DOHH2 (cell line): ENCODE data around the gene MAPRE3.

Experiments used
- H3F3A ChIP-seq: fragments of 200-600 bp; sonication (generic), shearing (Covaris generic); 2 replicates; pipeline ENCODE4 v1.6.0; 2016; ENCODE audit warnings: antibody characterized with exemption, mild to moderate bottlenecking; ENCODE audit not compliant: control insufficient read depth, insufficient read depth
- H3K27ac ChIP-seq: fragments of 200-600 bp; sonication (generic); 2 replicates; pipeline ENCODE4 v1.5.1; 2014; ENCODE audit warnings: low read depth, mild to moderate bottlenecking, low read length, moderate library complexity
- H3K27me3 ChIP-seq: fragments of 200-600 bp; sonication (generic); 2 replicates; pipeline ENCODE4 v1.6.1; 2014; ENCODE audit warnings: mild to moderate bottlenecking, low read length, mixed read lengths; ENCODE audit not compliant: control insufficient read depth
- H3K36me3 ChIP-seq: fragments of 200-600 bp; sonication (generic); 2 replicates; pipeline ENCODE4 v1.6.1; 2014; ENCODE audit warnings: mild to moderate bottlenecking, low read length, moderate library complexity, mixed read lengths; ENCODE audit not compliant: control insufficient read depth
- H3K4me1 ChIP-seq: fragments of 200-600 bp; sonication (generic); 2 replicates; pipeline ENCODE4 v1.6.1; 2014; ENCODE audit warnings: mild to moderate bottlenecking, low read length, mixed read lengths; ENCODE audit not compliant: control insufficient read depth
- H3K4me2 ChIP-seq: fragments of 200-600 bp; sonication (generic); 2 replicates; pipeline ENCODE4 v1.6.0; 2014; ENCODE audit warnings: mild to moderate bottlenecking, low read length, moderate library complexity
- H3K4me3 ChIP-seq: fragments of 200-600 bp; sonication (generic); 2 replicates; pipeline ENCODE4 v1.5.1; 2014; ENCODE audit warnings: mild to moderate bottlenecking, low read length, mixed read lengths
- H3K79me2 ChIP-seq: fragments of 200-600 bp; sonication (generic); 2 replicates; pipeline ENCODE4 v1.6.1; 2014; ENCODE audit warnings: mild to moderate bottlenecking, low read length, mixed read lengths; ENCODE audit not compliant: control insufficient read depth
- H3K9me2 ChIP-seq: fragments of 200-600 bp; sonication (generic); replicated peaks from 2 replicates; pipeline ENCODE4 v1.6.1; 2014; ENCODE audit warnings: mild to moderate bottlenecking, low read length, mixed read lengths; ENCODE audit not compliant: control insufficient read depth
- H3K9me3 ChIP-seq: fragments of 200-600 bp; sonication (generic); 2 replicates; pipeline ENCODE4 v1.6.1; 2014; ENCODE audit warnings: antibody characterized with exemption, low read length, mixed read lengths; ENCODE audit not compliant: control insufficient read depth, insufficient read depth
- H4K20me1 ChIP-seq: fragments of 200-600 bp; sonication (generic); 2 replicates; pipeline ENCODE4 v1.6.0; 2014; ENCODE audit warnings: low read depth, mild to moderate bottlenecking, antibody characterized with exemption, low read length, moderate library complexity; ENCODE audit not compliant: control insufficient read depth, insufficient read depth
- EZH2phosphoT487 ChIP-seq: fragments of 200-600 bp; sonication (generic); IDR thresholded peaks from 2 replicates; pipeline ENCODE4 v1.6.1; 2017; ENCODE audit warnings: borderline replicate concordance, mild to moderate bottlenecking, antibody characterized with exemption, low read length, moderate library complexity, mixed read lengths
- TF ChIP-seq, protein P1 (sequence below): fragments of 200-600 bp; sonication (generic); IDR thresholded peaks from one replicate; pipeline ENCODE4 v1.5.1; 2014; ENCODE audit warnings: antibody characterized with exemption, mild to moderate bottlenecking, low read depth, low read length; ENCODE audit not compliant: poor library complexity, severe bottlenecking

MAPRE3 gene

GRCh38 chr2:26986576-26986975 lies 16.1 kb downstream of the MAPRE3 start:
- Histone ChIP-seq H3K27me3 (peaks cover 48% of the 10 kb centered on the region), H3K4me2 (no peak overlapping the region), H3K79me2 (no peaks in the 10 kb centered on the region), H3K4me1 (no peaks in the 10 kb centered on the region), H3K9me2 (no peaks in the 10 kb centered on the region), H3K27ac (no peak overlapping the region), H3K9me3 (no peaks in the 10 kb centered on the region), H3K4me3 (no peak overlapping the region), H3F3A (no peaks in the 10 kb centered on the region), H3K36me3 (no peaks in the 10 kb centered on the region), H4K20me1 (no peaks in the 10 kb centered on the region)
- TF ChIP-seq, protein P1, sequence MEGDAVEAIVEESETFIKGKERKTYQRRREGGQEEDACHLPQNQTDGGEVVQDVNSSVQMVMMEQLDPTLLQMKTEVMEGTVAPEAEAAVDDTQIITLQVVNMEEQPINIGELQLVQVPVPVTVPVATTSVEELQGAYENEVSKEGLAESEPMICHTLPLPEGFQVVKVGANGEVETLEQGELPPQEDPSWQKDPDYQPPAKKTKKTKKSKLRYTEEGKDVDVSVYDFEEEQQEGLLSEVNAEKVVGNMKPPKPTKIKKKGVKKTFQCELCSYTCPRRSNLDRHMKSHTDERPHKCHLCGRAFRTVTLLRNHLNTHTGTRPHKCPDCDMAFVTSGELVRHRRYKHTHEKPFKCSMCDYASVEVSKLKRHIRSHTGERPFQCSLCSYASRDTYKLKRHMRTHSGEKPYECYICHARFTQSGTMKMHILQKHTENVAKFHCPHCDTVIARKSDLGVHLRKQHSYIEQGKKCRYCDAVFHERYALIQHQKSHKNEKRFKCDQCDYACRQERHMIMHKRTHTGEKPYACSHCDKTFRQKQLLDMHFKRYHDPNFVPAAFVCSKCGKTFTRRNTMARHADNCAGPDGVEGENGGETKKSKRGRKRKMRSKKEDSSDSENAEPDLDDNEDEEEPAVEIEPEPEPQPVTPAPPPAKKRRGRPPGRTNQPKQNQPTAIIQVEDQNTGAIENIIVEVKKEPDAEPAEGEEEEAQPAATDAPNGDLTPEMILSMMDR: no peak
- no peak for TF ChIP-seq EZH2phosphoT487

- H3K79me2 ChIP-seq: no peaks in the 10 kb centered on the region
- H3K4me3 ChIP-seq: no peak overlapping the region
- no peaks in the 10 kb centered on the region for H3K9me2 ChIP-seq
- H3K36me3 ChIP-seq: no peaks in the 10 kb centered on the region
- peaks cover 53% of the 10 kb centered on the region for H3K27me3 ChIP-seq
- H3K4me2 ChIP-seq: no peak overlapping the region
- no peak for TF ChIP-seq EZH2phosphoT487
- TF ChIP-seq, protein P1: no peak
- H3K27ac ChIP-seq: no peak overlapping the region
- H4K20me1 ChIP-seq: no peaks in the 10 kb centered on the region
- no peaks in the 10 kb centered on the region for H3K4me1 ChIP-seq
- H3K9me3 ChIP-seq: no peaks in the 10 kb centered on the region
- H3F3A ChIP-seq: no peaks in the 10 kb centered on the region
These were observed 17.8 kb downstream of the MAPRE3 start for GRCh38 chr2:26988058-26988860.

DNA sequence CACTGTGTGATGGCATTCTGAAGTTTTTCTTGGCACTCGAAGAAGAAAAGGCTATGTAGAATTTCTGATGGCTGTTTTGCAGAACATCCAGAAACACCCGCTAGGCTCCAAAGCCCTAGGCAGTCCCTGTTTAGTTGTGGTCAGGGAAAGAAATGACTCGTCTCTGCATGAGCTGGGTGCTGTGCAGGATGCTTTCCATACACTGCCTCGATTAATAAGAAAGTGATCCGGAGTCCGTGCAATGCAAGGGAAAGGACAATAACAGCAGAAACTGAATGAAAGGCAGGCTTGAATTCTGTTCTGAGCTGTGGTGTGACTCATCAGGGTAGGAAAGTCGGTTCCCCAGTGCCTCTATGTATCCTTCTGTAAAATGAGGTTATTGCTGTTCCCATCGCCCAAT lies 18.7 kb downstream of the MAPRE3 start:
- no peak overlapping the region for H3K27ac ChIP-seq
- H3K9me3 ChIP-seq: no peaks in the 10 kb centered on the region
- H3K79me2 ChIP-seq: no peaks in the 10 kb centered on the region
- H3K9me2 ChIP-seq: no peaks in the 10 kb centered on the region
- TF ChIP-seq, protein P1: no peak
- TF ChIP-seq EZH2phosphoT487: no peak
- peaks cover 62% of the 10 kb centered on the region for H3K27me3 ChIP-seq
- no peak overlapping the region for H3K4me3 ChIP-seq
- no peaks in the 10 kb centered on the region for H3F3A ChIP-seq
- H3K4me2 ChIP-seq: no peak overlapping the region
- H3K36me3 ChIP-seq: no peaks in the 10 kb centered on the region
- H3K4me1 ChIP-seq: no peaks in the 10 kb centered on the region
- H4K20me1 ChIP-seq: no peaks in the 10 kb centered on the region
